Activated CD4-positive, alpha-beta memory T cell treated with anti-CD3 and anti-CD28 coated beads for 36 hours (primary cell): Measurements from ENCODE around the gene KBTBD13. TPM values are rescaled to one million over a fixed set of nuclear protein-coding genes. Genes with fewer than 3 reads are reported as not detected.
A peak's percentile ranks its signal among the peaks of the same experiment; 100 is the strongest.
"Not testable (repeated sequence)": the region's sequence is repeated elsewhere in the genome, so short reads cannot be mapped to it uniquely, and the experiment has no call there.

Source experiments
- CTCF ChIA-PET: fragments of 350-600 bp; sonication (Branson Sonifier 250); formaldehyde crosslinking; loops from one replicate; lab custom pipeline; 2021; ENCODE audit warnings: antibody characterized with exemption, inconsistent platforms; lab: Charles Lee
- POLR2A ChIA-PET: fragments of 350-600 bp; sonication (Branson Sonifier 250); formaldehyde crosslinking; loops from one replicate; lab custom pipeline; 2021; ENCODE audit warnings: antibody characterized with exemption; lab: Charles Lee
- DNase-seq: peaks from one replicate; pipeline ENCODE4 v3.0.0-alpha.2; 2020
- H3K27ac Mint-ChIP-seq: one replicate; pipeline ENCODE4 v1.8.0; 2021; ENCODE audit warnings: mixed read lengths
- H3K27me3 Mint-ChIP-seq: one replicate; pipeline ENCODE4 v1.8.0; 2021; ENCODE audit warnings: mixed read lengths
- H3K36me3 Mint-ChIP-seq: one replicate; pipeline ENCODE4 v1.8.0; 2021; ENCODE audit warnings: mixed read lengths
- H3K4me1 Mint-ChIP-seq: one replicate; pipeline ENCODE4 v1.8.0; 2021; ENCODE audit warnings: low read depth, mixed read lengths
- H3K4me3 Mint-ChIP-seq: one replicate; pipeline ENCODE4 v1.8.0; 2021; ENCODE audit warnings: mild to moderate bottlenecking, mixed read lengths
- H3K9me3 Mint-ChIP-seq: one replicate; pipeline ENCODE4 v1.8.0; 2021; ENCODE audit warnings: mixed read lengths
- intact Hi-C: fragments of 100-400 bp; cut with micrococcal nuclease; formaldehyde crosslinking; loops from one replicate; pipeline ENCODE4 v1.15.1; 2023
- total RNA-seq, 2 experiments: library from RNA; stranded (reverse); gene quantifications; one replicate each; pipeline ENCODE4 v1.2.3, GENCODE V29; 2021

KBTBD13 gene
- total RNA-seq, 2 experiments from 2014 or later = not detected

DNA sequence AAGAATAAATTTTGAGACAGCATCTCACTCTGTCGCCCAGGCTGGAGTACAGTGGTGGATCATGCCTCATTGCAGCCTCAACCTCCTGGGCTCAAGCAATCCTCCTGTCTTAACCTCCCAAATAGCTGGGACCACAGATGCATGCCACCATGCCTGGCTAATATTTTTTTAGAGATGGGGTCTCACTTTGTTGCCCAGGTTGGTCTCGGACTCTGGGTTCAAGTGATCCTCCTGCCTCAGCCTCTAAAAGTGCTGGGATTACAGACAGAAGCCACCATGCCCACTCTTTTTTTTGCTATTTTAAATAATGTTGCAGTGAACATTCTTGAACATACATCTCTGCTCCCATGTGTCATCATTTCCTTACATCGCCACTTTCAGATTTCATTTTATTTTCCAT lies 38.1 kb upstream of the KBTBD13 start:
- POLR2A ChIA-PET = no interaction called here
- Mint-ChIP-seq H3K4me1 (peaks cover 4% of the 10 kb centered on the region), H3K27ac (no peak overlapping the region), H3K9me3 (no peaks in the 10 kb centered on the region), H3K4me3 (no peak overlapping the region), H3K27me3 (peaks cover 1% of the 10 kb centered on the region), H3K36me3 (no peaks in the 10 kb centered on the region)
- intact Hi-C loops = loop anchor here (10.0 kb wide), 1 partner anchor 146 kb away; the partner anchor contains the start of gene CLPX
- DNase-seq = no peak
- CTCF ChIA-PET = interaction anchor here (1.2 kb wide), 1 partner anchor 63 kb away, joined by 4 read pairs; no protein-coding TSS in a partner anchor

DNA sequence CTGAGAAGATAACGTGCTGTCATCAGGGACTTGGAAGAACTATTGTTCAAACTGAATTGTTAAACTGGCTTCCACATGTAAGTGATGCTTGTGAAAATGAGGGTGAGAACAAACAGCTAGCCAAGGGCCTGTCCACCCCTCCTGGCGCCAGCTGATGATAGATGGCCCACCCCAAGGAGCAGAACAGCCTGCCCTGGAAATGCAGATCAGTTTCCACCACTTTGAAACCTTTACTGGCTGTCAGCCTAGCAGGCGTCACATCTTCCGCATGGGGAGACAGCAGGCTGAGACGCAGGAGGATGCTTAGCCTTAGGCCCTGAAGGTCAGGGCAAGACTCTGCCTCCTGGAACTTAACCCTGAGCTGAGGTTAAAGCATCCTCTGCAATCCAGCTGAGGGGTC lies 37.7 kb upstream of the KBTBD13 start:
- POLR2A ChIA-PET = no interaction called here
- H3K36me3 Mint-ChIP-seq = no peaks in the 10 kb centered on the region
- H3K9me3 Mint-ChIP-seq = no peaks in the 10 kb centered on the region
- intact Hi-C loops = loop anchor here (10.0 kb wide), 1 partner anchor 146 kb away; the partner anchor contains the start of gene CLPX
- peaks cover under 1% of the 10 kb centered on the region for H3K4me1 Mint-ChIP-seq
- CTCF ChIA-PET = interaction anchor here (1.2 kb wide), 1 partner anchor 63 kb away, joined by 4 read pairs; no protein-coding TSS in a partner anchor
- no peak for DNase-seq
- H3K27me3 Mint-ChIP-seq = peaks cover 1% of the 10 kb centered on the region
- no peak overlapping the region for H3K4me3 Mint-ChIP-seq
- no peak overlapping the region for H3K27ac Mint-ChIP-seq

DNA sequence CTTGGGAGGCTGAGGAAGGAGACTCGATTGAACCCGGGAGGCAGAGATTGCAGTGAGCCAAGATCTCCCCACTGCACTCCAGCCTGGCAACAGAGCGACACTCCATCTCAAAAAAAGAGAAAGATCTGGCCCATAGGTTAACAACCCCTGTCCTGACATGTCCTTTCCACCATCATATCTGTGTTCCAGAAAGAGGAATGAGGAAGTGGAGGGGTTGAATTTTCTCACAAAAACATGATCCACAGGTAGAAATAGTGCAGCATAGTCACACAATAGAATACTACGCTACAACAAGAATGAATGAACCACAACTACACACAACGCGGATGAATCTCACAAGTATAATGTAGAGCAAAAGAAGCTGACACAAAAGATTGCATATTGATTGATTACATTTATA lies 36.1 kb upstream of the KBTBD13 start:
- Mint-ChIP-seq H3K27ac (no peak overlapping the region), H3K4me1 (peaks cover 4% of the 10 kb centered on the region), H3K27me3 (peaks cover 1% of the 10 kb centered on the region), H3K9me3 (no peaks in the 10 kb centered on the region), H3K36me3 (no peaks in the 10 kb centered on the region), H3K4me3 (no peak overlapping the region)
- no peak for DNase-seq
- intact Hi-C loops = no loop called here
- ChIA-PET CTCF (no interaction called here), POLR2A (no interaction called here)

DNA sequence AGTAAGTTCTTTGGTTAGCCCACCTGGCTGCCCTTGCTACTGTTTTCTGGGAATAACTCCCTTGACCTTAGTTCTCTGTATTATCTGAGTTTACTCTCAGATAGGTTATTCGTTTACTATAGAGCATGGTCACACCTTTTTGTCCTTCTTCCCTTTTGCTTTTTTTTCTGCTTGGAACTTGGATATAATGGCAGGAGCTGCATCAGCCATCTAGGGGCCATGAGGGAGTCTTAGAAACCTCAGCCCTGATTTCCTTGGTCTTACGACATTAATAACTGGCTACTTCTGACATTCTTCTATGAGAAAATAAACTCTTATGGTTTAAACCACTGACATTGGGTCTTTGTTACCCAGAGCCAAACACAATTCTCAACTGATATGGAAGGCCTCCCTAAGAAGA lies 34.8 kb upstream of the KBTBD13 start:
- H3K4me3 Mint-ChIP-seq = no peak overlapping the region
- no peak overlapping the region for H3K27ac Mint-ChIP-seq
- DNase-seq = no peak
- POLR2A ChIA-PET = no interaction called here
- CTCF ChIA-PET = interaction anchor here (0.6 to 3.2 kb wide), 3 partner anchors 8 to 32 kb away, joined by 4 to 16 read pairs (median 10); no protein-coding TSS in a partner anchor
- no peaks in the 10 kb centered on the region for H3K9me3 Mint-ChIP-seq
- H3K36me3 Mint-ChIP-seq = no peaks in the 10 kb centered on the region
- intact Hi-C loops = no loop called here
- H3K4me1 Mint-ChIP-seq = peaks cover 4% of the 10 kb centered on the region
- H3K27me3 Mint-ChIP-seq = peaks cover 1% of the 10 kb centered on the region

DNA sequence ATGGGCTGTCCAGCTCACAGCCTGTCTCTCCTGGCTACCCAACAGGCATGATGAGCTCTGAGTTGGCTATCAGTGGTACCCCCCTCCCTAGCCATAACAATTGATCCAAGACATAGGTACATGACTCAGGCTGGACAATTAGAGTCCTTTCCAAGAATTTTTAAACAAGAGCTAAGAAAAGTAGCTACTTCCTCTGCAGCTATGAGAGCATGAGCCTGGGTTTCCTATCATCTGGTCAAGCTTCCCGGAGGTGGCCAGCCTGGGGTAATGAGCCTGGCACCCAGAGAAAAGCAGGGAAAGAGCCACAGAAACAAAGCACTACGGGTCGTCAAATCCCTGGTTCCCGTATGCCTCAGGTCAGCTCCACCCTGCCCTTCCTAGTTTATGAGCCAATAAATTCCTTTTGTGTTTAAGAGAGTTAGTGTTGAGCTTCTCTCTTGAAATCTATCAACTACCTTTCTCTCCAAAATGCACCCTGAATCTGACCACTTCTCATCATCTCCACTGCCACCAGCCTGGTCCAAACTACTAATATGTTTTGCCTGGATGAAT lies 33.7 kb upstream of the KBTBD13 start:
- intact Hi-C loops = no loop called here
- POLR2A ChIA-PET = interaction anchor here (0.6 kb wide), 1 partner anchor 1982 kb away, joined by 3 read pairs; no protein-coding TSS in a partner anchor
- Mint-ChIP-seq H3K9me3 (no peaks in the 10 kb centered on the region), H3K27ac (no peak overlapping the region), H3K27me3 (peaks cover 1% of the 10 kb centered on the region), H3K36me3 (no peaks in the 10 kb centered on the region), H3K4me1 (peaks cover 4% of the 10 kb centered on the region), H3K4me3 (no peak overlapping the region)
- no peak for DNase-seq
- CTCF ChIA-PET = interaction anchor here (1.5 to 3.2 kb wide), 3 partner anchors 9 to 59 kb away, joined by 4 to 16 read pairs (median 10); no protein-coding TSS in a partner anchor

DNA sequence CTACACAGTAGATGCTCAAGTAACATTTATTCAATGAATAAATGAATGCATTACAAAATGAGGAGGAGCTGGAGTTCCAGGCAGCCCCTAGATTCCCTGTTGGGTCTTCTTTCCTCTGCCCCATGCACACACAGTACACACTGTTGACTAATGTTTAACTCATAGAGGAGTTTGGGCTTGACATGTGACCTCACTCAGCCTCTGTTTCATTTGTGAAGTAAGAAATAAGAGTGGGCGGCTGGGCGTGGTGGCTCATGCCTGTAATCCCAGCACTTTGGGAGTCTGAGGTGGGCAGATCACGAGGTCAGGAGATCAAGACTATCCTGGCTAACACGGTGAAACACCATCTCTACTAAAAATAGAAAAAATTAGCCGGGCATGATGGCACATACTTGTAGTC lies 32.3 kb upstream of the KBTBD13 start:
- DNase-seq = peak; percentile 49
- H3K4me3 Mint-ChIP-seq, H3K27ac Mint-ChIP-seq, H3K27me3 Mint-ChIP-seq, H3K4me1 Mint-ChIP-seq, intact Hi-C loops, H3K9me3 Mint-ChIP-seq, POLR2A ChIA-PET, H3K36me3 Mint-ChIP-seq: not testable (repeated sequence)
- CTCF ChIA-PET = interaction anchor here (1.5 to 3.2 kb wide), 3 partner anchors 10 to 57 kb away, joined by 4 to 16 read pairs (median 10); no protein-coding TSS in a partner anchor

DNA sequence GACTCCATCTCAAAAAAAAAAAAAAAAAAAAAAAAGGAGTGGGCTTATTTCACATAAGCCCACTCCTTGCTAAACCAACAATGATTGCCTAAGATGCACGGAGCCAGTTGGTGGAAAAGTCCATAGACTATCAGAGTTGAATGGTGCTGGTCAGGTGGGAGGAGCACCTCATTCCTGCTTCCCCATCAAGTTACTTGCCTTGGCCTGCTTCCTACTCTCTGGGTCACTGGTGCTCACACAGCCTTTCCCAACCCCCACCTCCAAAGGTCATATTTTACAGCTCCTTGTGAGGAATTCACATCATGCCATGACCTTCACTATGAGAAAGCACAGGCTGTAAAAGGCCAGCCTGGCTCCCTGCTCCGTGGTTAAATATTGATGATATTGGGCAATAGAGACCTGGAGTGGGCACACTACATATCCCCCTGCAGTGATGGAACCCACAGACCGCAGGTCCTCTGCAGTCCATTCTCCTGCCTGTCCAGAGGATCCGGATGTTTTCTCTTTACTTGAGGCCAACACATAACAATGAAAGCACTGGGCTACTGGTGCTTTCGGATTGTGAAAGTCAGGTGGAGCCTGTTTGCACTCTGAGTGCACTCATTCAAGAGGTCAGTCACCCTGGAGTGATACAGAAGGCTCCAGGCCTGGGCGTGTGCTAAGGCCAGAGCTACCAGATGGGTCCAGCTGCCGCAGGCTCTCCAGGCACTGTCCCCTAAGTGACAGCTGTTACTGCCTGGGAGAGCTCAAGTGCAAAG lies 31.6 kb upstream of the KBTBD13 start, which contains the start of gene SLC51B:
SLC51B (plus strand) TSS at position 664 of the 758 bp plus-strand sequence. CDS start 4,618 bp downstream, outside the sequence.
- intact Hi-C loops = no loop called here

DNA sequence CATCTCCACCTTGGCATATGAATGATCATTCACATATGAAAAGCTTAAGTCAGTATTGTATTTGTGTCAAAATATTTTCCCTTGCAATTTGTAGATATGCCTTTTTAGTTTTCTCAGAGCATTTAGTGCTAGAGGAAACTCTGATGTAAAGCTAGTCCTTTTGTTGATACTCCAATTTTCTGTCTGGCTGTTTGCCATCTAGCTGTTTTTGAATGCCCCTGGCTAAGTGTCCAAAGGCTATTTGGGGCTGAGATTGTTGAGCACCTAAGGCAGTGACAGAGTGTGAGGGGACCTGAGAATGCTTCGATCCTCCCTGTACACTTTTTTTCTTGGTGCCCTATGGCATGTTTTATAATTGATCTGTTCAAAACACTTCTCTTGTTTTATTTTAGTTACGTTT lies 28.3 kb upstream of the KBTBD13 start:
- no peaks in the 10 kb centered on the region for H3K9me3 Mint-ChIP-seq
- POLR2A ChIA-PET = no interaction called here
- no peak for DNase-seq
- H3K27me3 Mint-ChIP-seq = no peaks in the 10 kb centered on the region
- CTCF ChIA-PET = interaction anchor here (1.3 kb wide), 1 partner anchor 14 kb away, joined by 7 read pairs; no protein-coding TSS in a partner anchor
- no peaks in the 10 kb centered on the region for H3K36me3 Mint-ChIP-seq
- H3K27ac Mint-ChIP-seq = no peak overlapping the region
- no peak overlapping the region for H3K4me3 Mint-ChIP-seq
- intact Hi-C loops = no loop called here
- H3K4me1 Mint-ChIP-seq = peaks cover 15% of the 10 kb centered on the region

More for the DNA sequence above, 31.6 kb upstream of the KBTBD13 start, which contains the start of gene SLC51B:
- ChIA-PET POLR2A (no interaction called here), CTCF (no interaction called here)
- Mint-ChIP-seq H3K36me3 (no peaks in the 10 kb centered on the region), H3K27me3 (no peaks in the 10 kb centered on the region), H3K4me3 (no peak within 1 kb of the TSS), H3K27ac (no peak within 1 kb of the TSS), H3K9me3 (no peaks in the 10 kb centered on the region), H3K4me1 (peaks cover 11% of the 10 kb centered on the region)
- DNase-seq = no peak

DNA sequence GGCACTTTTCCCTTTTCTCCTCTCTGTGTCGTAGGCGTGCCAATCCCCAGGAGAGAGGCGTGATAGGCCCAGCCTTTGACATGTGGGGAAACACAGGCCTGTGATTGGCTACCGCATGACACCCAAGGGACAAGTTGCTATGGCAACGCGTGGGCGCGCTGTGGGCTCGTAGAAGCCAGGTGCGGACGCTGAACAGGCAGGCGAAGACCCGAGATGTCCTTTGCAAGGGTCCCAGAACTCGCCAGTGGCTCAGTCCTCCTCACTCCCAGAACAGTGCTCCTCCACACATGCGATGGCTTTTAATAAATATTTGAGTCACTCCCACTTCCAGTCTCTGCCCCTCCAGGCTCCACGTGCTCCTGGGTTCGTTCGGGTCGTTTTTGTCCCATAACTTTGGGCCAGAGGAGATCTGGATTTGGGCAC lies 27.1 kb upstream of the KBTBD13 start:
- Mint-ChIP-seq H3K27me3 (no peaks in the 10 kb centered on the region), H3K36me3 (no peaks in the 10 kb centered on the region), H3K27ac (no peak overlapping the region), H3K9me3 (no peaks in the 10 kb centered on the region), H3K4me1 (peaks cover 12% of the 10 kb centered on the region), H3K4me3 (peak overlapping the region; percentile 26)
- ChIA-PET CTCF (no interaction called here), POLR2A (interaction anchor here (0.7 kb wide), 1 partner anchor 15 kb away, joined by 4 read pairs; no protein-coding TSS in a partner anchor)
- DNase-seq = peak; percentile 92
- intact Hi-C loops = no loop called here

DNA sequence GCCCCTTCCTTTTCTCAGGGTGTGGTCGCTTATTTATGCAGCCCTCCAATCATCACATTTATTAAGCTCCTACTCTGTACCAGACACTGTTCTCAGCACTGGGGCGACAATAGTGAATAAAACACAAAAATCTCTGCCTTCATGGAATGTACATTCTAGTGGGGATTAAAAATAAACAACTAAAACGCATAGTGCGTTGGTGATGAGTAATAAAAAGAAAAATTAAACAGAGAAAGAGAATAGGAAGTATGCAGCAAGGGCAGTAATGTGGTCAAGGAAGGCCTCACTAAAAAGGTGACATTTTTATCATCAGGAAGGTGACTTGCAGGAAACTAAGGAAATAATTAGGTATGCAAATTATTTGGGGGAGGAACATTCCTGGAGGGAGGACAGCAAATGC lies 26.3 kb upstream of the KBTBD13 start:
- POLR2A ChIA-PET = no interaction called here
- no peaks in the 10 kb centered on the region for H3K27me3 Mint-ChIP-seq
- CTCF ChIA-PET = interaction anchor here (1.8 kb wide), 1 partner anchor 16 kb away, joined by 6 read pairs; no protein-coding TSS in a partner anchor
- no peaks in the 10 kb centered on the region for H3K9me3 Mint-ChIP-seq
- no peak for DNase-seq
- H3K27ac Mint-ChIP-seq = no peak overlapping the region
- peaks cover 12% of the 10 kb centered on the region for H3K4me1 Mint-ChIP-seq
- no peak overlapping the region for H3K4me3 Mint-ChIP-seq
- intact Hi-C loops = no loop called here
- no peaks in the 10 kb centered on the region for H3K36me3 Mint-ChIP-seq

DNA sequence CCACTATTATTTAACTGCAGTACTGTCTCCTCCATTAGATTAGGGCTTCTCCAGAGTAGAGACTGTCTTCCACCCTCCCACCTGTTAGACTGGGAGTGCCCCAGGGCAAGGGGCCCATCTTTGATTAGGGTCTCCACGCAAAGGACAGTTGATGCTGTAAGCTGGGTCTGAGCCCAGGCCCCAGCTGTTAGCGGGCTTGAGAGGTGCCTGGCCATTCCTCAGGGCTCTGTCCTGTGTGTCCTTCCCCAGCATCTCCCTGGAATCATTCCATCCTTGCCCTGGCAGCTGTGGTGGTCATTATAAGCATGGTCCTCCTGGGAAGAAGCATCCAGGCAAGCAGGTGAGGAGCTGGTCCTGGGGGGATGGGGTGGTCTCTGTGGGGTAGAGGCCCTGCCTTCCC lies 25.3 kb upstream of the KBTBD13 start:
- ChIA-PET POLR2A (no interaction called here), CTCF (interaction anchor here (1.8 kb wide), 1 partner anchor 17 kb away, joined by 6 read pairs; no protein-coding TSS in a partner anchor)
- no peak overlapping the region for H3K27ac Mint-ChIP-seq
- no peak for DNase-seq
- intact Hi-C loops = no loop called here
- no peaks in the 10 kb centered on the region for H3K9me3 Mint-ChIP-seq
- no peaks in the 10 kb centered on the region for H3K27me3 Mint-ChIP-seq
- H3K4me3 Mint-ChIP-seq = no peak overlapping the region
- no peaks in the 10 kb centered on the region for H3K36me3 Mint-ChIP-seq
- peaks cover 12% of the 10 kb centered on the region for H3K4me1 Mint-ChIP-seq

DNA sequence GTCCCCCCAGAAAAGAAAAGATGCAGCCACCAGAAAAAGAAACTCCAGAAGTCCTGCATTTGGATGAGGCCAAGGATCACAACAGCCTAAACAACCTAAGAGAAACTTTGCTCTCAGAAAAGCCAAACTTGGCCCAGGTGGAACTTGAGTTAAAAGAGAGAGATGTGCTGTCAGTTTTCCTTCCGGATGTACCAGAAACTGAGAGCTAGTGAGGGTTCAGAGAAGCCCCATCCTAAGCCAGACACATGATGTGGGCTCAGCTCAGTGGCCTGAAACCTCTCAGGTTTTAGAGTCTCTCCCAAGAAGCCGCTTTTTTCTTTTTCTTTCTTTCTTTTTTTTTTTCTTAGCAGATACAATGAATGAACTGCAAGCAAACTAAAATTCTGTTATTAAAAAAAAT lies 23.6 kb upstream of the KBTBD13 start:
- CTCF ChIA-PET = interaction anchor here (1.0 to 2.2 kb wide), 4 partner anchors 43 to 245 kb away, joined by 3 to 13 read pairs (median 4); no protein-coding TSS in a partner anchor

More for the DNA sequence above, 23.6 kb upstream of the KBTBD13 start:
- intact Hi-C loops = no loop called here
- H3K4me1 Mint-ChIP-seq = peaks cover 12% of the 10 kb centered on the region
- H3K27ac Mint-ChIP-seq = no peak overlapping the region
- DNase-seq = no peak
- H3K4me3 Mint-ChIP-seq = no peak overlapping the region
- no peaks in the 10 kb centered on the region for H3K36me3 Mint-ChIP-seq
- POLR2A ChIA-PET = no interaction called here
- no peaks in the 10 kb centered on the region for H3K9me3 Mint-ChIP-seq
- H3K27me3 Mint-ChIP-seq = no peaks in the 10 kb centered on the region
